DLD1 (cell line): ENCODE results near the gene ZFP36.
"Not testable (repeated sequence)": the region's sequence is repeated elsewhere in the genome, so short reads cannot be mapped to it uniquely, and the experiment has no call there.

ENCODE experiments used
- in situ Hi-C: cut with HindIII; loops from 2 replicates; pipeline ENCODE4 v1.10.0; 2017; ENCODE audit warnings: low sequenced_read_pairs

Gene ZFP36

GRCh38 chr19:39406656-39407409 lies at the start of gene ZFP36:
ZFP36 (plus strand) TSS chr19:39406847; CDS start chr19:39406905, 58 bp downstream.
- in situ Hi-C loops, result no loop called here

- in situ Hi-C loops, result no loop called here
These were observed 47.6 kb upstream of the ZFP36 start for GRCh38 chr19:39359026-39359425.

GRCh38 chr19:39360599-39360998 lies 46.0 kb upstream of the ZFP36 start:
- in situ Hi-C loops, result no loop called here

- in situ Hi-C loops, result no loop called here
These were observed 43.7 kb upstream of the ZFP36 start for GRCh38 chr19:39362682-39363657.

- in situ Hi-C loops, result no loop called here
These were observed 42.7 kb upstream of the ZFP36 start for GRCh38 chr19:39363901-39364457.

GRCh38 chr19:39365531-39365930 lies 41.1 kb upstream of the ZFP36 start:
- in situ Hi-C loops, result no loop called here

- in situ Hi-C loops, result no loop called here
These were observed 37.4 kb upstream of the ZFP36 start for GRCh38 chr19:39369200-39369599.

GRCh38 chr19:39370735-39371134 lies 35.9 kb upstream of the ZFP36 start:
- in situ Hi-C loops, result no loop called here

- in situ Hi-C loops, result no loop called here
These were observed 34.4 kb upstream of the ZFP36 start for GRCh38 chr19:39372047-39372802.

- in situ Hi-C loops, result no loop called here
These were observed 33.7 kb upstream of the ZFP36 start for GRCh38 chr19:39372941-39373340.

GRCh38 chr19:39375929-39376328 lies 30.7 kb upstream of the ZFP36 start:
- in situ Hi-C loops, result no loop called here

- in situ Hi-C loops, result no loop called here
These were observed 29.0 kb upstream of the ZFP36 start for GRCh38 chr19:39377373-39378362.

- in situ Hi-C loops, result not testable (repeated sequence)
These were observed 27.3 kb upstream of the ZFP36 start for GRCh38 chr19:39379366-39379765.

GRCh38 chr19:39379865-39380396 lies 26.7 kb upstream of the ZFP36 start:
- in situ Hi-C loops, result no loop called here

GRCh38 chr19:39380521-39381502 lies 25.8 kb upstream of the ZFP36 start:
- in situ Hi-C loops, result no loop called here

GRCh38 chr19:39381910-39382611 lies 24.6 kb upstream of the ZFP36 start:
- in situ Hi-C loops, result no loop called here

GRCh38 chr19:39382991-39383828 lies 23.4 kb upstream of the ZFP36 start:
- in situ Hi-C loops, result no loop called here
